SK-MEL-5 (cell line): ENCODE results near the gene C2CD2L. TPM values are rescaled to one million over a fixed set of nuclear protein-coding genes. Genes with fewer than 3 reads are reported as not detected.
"Not testable (repeated sequence)": the region's sequence is repeated elsewhere in the genome, so short reads cannot be mapped to it uniquely, and the experiment has no call there.

Source experiments
- DNase-seq: peaks from one replicate; pipeline ENCODE4 v3.0.0-alpha.2; 2016; ENCODE audit warnings: low read depth, low spot score
- in situ Hi-C: cut with HindIII; loops from 2 replicates; pipeline ENCODE4 v1.10.0; 2016; ENCODE audit warnings: low sequenced_read_pairs, high pct_unique_total_duplicates, low pct_unique_long_range_greater_than_20kb
- total RNA-seq: library from RNA; depleted of rRNA; stranded (reverse); fragments of >200 nt; shearing (Covaris generic); gene quantifications from 2 replicates; pipeline ENCODE4 v1.2.3, GENCODE V29; 2014

C2CD2L gene
- total RNA-seq, 1 experiment from 2014 or later: 5.6 TPM

DNA sequence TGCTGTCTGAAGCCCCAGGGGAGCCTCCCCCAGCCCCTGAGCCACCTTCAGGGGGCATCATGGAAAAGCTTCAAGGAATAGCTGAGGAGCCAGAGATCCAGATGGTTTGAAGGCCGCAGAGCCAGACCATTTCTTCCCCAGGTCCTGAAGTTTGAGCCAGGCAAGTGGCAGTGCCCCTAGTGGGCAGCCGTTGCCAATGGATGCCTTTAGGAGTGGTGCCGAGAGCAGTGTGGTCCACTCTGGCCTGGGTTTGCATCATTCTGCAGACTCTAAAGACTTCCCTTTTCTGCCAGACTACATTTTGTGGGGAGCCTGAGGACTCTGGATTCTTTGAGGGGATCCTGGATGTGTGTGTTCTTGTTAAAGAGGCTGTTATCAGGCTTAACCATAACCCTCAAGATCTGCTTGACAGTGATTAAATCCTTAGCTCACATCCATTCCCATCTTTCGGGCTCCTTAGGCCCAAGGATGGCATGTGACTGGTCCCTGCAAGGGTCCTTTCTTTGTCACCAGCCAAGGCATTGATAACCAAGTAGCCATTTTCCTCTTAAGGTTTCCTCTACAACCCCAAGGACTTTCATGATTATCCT lies 27.3 kb downstream of the C2CD2L start:
- in situ Hi-C loops: no loop called here
- DNase-seq: peak; percentile 56

DNA sequence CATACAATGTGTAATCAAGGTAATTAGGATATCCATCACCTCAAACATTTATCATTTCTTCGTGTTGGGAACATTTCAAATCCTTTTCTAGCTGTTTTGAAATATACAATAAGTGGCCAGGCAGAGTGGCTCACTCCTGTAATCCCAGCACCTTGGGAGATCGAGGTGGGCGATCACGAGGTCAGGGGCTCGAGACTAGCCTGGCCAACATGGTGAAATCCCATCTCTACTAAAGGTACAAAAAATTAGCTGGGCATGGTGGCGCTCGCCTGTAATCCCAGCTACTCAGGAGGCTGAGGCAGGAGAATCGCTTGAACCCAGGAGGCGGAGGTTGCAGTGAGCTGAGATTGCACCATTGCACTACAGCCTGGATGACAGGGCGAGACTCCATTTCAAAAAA lies 32.1 kb downstream of the C2CD2L start:
- in situ Hi-C loops, DNase-seq: not testable (repeated sequence)

DNA sequence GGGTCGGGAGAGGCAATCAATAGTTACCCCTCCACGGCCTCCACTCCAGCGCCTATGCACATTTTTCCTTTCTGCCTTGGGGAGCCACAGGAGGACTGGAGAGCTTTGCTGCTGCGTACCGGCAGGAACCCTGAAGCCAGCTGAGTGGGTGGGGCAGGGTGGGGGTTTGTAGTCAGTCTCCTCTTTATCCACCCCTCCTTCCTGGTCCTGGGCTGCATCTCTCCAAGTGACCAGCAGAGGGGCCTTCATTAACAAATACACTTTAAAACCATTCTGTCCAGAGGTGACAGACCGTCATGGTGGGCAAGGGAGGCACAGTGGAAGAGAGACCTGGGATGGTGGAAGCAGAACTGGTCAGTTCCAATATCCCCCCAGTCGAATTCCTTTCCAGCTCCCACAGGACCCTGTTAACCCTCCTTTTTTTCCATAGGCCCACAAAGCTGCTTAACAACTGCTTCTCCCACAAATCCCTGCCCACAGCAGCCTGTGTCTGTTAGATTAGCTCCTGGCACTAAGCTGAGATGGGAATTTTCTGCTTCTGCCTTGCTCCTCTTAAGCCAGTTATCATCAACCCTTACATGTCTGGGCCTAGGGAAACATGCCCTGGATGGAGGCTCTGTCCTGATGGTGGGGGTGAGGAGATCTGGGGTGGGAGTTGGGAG lies 37.8 kb downstream of the C2CD2L start:
- in situ Hi-C loops: no loop called here
- DNase-seq: peak; percentile 81

DNA sequence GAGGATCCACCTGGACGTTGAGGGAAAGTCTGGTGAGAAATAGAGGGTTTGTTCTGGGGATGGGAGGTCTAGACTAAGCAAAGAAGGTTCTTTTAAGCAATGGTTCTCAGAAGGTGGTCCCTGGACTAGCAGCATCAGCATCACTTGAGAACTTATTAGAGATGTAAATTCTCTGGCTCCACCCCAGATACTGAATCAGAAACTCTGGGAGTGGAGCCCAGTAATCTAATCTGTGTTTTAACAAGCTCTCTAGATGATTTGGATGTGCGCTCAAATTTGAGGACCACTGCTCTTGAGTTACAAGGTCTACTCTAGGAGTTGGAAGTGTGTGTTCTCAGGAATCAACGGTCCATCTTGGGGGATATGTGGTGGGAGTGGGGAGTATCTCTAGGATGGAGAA lies 38.4 kb downstream of the C2CD2L start:
- no peak for DNase-seq
- in situ Hi-C loops: no loop called here

DNA sequence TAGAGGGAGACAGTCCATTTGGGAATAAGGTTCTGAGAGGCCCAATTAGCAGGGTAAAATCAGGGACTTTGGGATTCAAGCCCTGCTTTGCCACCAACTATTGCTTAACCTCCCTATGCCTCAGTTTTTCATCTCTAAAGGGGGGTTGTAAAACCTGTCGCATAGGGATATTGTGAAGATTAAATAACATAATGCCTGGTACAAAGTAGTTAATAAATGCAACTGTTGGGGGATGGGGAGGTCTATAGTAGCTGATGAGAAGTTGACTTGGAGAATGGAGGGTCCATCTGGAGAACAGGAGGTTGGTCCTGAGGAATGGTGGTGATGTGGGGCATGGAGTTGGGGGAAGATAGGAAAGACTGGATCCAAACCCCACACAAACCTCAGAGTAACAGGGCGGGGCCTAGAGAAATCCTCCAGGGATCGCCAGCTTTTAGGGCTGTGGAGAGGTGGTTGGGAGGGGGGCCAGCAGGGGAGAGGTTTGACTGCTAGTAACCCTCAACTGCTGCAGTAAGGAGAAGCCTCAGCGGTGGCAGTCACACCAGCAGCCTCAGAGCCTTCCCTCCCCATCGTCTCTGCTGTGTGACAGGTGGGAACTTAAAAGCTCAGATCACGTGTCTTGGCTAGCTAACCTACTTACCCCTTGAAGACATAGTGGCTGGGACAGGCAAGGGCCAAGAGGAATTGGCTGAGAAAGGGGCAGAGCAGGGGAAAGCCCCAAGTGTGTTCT lies 40.6 kb downstream of the C2CD2L start:
- DNase-seq: no peak
- in situ Hi-C loops: no loop called here

DNA sequence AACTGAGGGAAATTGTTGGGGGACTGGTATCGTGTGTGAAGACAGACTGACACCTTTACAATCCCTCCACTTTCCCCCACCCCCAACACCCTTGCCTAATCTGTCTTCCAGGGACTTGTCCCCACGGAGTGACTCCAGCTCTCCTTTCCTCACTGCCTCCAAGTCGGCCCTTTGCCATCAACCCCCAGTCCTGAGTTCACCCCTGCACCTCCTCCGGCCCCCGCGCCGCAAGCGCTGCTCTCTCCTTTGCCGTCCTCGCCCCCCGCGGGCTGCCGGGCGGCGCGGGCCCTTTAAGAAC lies 41.5 kb downstream of the C2CD2L start:
- no peak for DNase-seq
- in situ Hi-C loops: no loop called here

DNA sequence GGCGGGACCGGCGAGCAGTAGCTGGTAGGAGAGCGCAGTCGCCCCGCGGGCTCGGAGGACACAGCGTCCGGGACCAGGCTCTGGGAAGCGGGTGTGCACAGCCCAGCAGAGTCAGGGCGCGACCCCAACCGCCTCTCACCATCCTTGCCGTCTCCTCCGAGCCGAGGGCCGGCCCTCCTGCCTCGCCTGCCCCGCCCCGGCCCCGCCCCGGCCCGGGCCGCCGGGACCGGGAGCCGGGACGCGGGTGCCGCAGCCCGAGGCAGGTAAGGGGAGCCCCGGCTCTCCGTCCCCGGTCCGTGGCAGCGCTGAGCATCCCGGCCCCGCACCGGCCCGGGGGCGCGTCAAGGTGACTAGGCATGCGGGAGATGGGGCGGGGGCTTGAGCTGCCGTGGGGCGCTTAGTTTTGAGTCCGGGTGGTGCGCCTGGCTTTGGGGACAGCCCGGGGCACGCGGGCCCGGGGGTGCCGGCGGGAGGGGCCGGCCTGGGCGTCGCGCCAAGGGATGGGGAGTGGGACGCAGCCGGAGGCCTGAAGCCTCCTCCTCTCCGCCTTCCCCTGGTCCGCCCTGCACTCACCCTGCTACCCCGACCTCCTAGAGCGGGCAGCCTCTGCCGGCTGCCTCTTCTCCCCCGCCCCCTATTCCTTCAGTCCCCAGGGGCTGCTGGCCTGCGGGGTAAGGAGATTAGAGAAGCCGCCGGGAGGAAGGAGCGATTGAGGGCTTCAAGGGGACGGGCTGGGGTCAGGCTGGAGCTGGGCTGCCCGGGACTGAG lies 42.1 kb downstream of the C2CD2L start, which contains the start of gene ABCG4:
Gene ABCG4 (plus strand): TSS at position 35 of the 768 bp plus-strand sequence. CDS start 914 bp downstream, outside the sequence.
- in situ Hi-C loops: no loop called here
- DNase-seq: no peak

DNA sequence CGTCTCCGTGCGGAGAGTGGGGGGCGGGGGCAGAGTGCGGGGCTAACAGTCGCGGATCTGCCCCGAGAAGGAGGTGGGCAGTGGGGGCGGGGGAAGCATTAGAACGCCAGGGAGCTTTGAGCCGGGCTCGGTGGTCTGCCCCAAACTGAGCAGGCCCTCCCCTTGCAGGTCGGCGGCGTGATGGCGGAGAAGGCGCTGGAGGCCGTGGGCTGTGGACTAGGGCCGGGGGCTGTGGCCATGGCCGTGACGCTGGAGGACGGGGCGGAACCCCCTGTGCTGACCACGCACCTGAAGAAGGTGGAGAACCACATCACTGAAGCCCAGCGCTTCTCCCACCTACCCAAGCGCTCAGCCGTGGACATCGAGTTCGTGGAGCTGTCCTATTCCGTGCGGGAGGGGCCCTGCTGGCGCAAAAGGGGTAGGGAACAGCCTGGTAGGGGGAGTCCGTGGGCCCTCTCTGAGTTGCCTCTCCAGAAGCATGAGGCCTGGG lies 42.7 kb downstream of the C2CD2L start:
- no peak for DNase-seq
- in situ Hi-C loops: no loop called here

DNA sequence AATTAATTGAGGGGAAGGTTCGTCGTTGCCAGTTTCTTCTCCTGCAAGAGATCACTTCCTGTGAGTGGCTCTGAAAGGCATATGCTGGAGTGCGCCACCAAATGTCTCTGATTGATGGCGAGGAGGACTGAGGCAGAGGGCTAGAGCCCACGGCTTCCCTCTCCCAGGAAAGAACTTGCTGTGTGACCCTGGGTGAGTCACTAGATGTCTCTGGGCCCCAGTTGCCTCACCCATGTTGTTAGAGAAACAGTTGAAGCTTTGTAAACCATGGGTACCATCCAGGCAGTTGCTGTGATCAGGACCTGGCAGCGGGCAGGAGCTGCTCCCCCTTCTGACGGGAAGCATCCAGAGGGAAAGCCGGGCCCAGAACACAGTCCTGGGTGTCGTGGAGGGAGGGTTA lies 44.9 kb downstream of the C2CD2L start:
- in situ Hi-C loops: no loop called here
- no peak for DNase-seq

DNA sequence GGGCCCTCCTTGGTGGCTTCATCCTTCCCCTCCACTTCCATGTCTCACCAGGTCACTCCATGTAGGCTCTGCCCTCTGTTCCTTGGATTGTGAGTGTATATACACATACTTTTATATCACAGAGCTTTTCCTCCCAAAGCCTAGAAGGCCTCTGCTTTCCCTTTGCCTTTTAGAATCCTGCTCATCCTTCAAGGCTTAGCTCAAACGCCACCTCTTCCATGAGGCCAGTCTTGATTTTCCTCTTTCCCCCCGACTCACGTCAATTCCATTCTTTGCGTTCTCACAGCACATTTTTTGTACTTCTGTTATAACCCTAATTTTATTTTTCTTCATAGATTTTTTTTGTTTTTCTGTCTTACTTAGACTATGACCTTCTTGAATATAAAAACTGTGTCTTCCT lies 45.5 kb downstream of the C2CD2L start:
- DNase-seq: no peak
- in situ Hi-C loops: no loop called here

DNA sequence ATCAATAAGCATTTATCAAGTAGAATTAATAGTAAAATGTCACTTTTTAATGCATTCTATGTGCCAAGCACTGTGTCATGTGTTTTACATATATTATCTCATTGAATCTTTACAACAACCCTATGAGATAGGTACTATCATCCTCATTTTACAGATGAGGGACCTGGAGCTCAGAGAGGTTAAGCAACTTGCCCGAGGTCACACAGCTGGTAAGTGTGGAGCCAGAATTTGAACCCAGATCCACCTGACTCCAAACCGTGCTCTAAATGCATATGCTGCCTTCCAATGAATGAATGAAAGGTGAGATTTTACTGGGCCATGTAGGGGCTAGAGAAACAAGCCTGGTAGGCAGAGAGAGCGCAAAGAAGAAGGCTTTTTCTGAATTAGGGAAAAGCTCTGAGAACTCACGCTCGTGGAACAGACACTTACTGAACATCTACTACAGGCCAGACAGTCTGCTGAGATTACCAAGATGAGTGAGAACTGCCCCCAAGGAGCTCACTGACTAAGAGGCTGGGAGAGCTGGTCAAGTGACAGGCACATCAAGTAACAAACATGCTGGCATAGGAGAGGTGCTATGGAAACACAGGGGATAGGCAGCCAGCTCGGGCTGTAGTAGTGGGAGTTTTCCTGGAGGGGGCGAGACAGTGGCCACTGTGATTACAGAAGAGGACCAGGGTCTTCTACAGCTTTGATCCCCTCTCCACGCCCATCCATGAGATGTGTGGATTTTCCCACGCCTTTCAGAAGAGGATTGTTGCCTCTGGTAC lies 46.1 kb downstream of the C2CD2L start:
- in situ Hi-C loops: no loop called here
- peak; percentile 30 for DNase-seq

DNA sequence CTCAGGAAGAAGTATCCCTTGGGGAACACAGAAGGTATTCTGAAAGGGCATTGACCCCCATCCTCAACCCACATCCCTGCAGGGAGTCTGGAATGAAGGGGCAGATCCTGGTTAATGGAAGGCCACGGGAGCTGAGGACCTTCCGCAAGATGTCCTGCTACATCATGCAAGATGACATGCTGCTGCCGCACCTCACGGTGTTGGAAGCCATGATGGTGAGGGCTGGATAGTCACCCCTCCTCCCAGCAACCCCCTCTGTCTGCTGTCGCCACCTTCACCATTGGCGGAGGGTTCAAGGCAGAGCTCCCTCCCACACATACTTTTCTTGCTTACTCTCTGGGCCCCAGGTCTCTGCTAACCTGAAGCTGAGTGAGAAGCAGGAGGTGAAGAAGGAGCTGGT lies 47.0 kb downstream of the C2CD2L start:
- in situ Hi-C loops: no loop called here
- no peak for DNase-seq

DNA sequence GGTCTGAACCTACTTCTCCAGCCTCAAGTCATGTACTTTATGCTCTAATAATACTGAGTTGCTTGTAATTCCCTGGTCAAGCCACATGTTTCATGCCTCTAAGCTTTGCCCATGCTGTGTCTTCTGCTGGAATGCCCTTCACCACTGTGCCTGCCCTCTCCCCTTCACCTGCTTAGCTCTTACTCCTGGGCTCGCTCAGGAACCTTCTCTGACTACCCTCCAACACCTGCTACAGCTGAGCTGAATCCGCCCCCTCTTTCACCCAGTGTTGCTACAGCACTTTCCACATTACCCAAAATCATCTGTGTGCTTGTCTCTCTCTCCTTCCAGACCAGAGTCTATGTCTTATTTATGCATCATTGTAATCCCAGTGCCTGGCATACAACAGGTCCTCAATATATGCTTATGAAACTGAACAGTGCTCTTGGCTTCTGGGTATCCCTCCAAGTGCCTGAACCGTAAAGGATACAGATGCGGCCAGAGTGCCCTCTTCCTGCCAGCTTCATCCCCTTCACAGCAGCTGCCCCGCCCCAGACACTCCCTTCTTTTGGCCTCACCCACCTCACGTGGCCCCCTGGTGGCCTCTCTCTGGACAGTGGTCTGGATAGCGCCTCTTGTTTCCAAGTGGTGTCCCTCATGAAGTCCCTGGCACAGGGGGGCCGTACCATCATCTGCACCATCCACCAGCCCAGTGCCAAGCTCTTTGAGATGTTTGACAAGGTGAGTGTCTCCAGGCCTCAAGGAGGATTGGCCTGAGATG lies 48.8 kb downstream of the C2CD2L start:
- peak; percentile 50 for DNase-seq
- in situ Hi-C loops: no loop called here

DNA sequence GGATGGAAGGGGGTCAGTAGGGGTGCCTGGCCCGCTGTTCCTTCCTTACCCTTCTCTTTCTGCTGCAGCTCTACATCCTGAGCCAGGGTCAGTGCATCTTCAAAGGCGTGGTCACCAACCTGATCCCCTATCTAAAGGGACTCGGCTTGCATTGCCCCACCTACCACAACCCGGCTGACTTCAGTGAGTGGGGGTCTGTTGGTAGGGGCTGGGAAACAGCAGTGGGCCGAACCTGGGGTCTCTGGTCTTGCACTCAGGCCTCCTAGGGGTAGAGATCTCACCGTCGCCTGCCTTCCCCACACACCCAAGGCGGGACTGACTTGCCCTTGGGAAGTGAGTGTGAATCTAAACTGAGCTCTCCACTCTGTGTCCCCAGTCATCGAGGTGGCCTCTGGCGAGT lies 49.4 kb downstream of the C2CD2L start:
- in situ Hi-C loops: no loop called here
- no peak for DNase-seq

DNA sequence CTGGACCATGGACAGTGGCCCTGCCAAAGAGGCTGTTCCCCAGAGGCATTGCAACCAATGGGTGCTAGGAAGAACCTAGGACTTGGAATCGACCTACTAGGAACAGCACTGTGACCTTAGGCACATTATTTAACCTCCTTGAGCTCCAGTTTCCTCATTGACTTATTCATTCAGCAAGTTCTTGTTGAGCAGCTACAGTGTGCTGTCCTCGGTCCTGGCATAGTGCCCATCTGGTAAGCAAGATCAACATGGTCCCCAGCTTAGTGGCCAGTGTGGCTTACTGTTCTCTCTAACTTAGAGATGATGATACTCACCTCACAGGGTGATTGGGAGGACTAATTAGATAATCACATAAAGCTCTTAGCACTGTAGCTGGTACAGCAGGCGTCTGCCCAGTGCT lies 49.9 kb downstream of the C2CD2L start:
- no peak for DNase-seq
- in situ Hi-C loops: no loop called here

DNA sequence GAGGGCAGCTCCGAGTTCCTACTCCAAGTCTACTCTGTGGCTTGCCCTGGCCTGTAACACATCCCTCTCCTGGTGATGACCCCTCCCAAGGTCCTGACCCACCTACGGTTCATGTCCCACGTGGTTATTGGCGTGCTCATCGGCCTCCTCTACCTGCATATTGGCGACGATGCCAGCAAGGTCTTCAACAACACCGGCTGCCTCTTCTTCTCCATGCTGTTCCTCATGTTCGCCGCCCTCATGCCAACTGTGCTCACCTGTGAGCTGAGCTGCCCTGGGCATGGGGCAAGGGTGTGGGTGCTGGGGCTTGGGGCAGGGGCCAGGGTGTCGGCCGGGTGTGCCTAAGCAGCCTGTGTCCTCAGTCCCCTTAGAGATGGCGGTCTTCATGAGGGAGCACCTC lies 51.3 kb downstream of the C2CD2L start:
- in situ Hi-C loops: no loop called here
- no peak for DNase-seq

DNA sequence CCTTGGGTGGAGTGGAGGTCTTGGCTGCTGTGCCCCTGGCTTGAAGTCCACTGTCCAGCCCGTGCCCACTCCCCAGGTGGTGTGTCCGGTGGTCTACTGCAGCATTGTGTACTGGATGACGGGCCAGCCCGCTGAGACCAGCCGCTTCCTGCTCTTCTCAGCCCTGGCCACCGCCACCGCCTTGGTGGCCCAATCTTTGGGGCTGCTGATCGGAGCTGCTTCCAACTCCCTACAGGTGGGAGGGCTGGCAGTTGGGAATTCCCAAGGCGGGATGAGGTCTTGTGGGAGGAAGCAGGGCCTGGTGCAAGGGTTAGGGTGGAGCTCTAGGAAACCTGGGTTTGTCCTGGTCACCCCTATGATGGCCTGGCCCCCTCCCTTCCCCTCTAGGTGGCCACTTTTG lies 53.0 kb downstream of the C2CD2L start:
- DNase-seq: no peak
- in situ Hi-C loops: no loop called here
